Measurements from ENCODE around the gene UBE4B.
"Not testable (repeated sequence)": the region's sequence is repeated elsewhere in the genome, so short reads cannot be mapped to it uniquely, and the experiment has no call there.

UBE4B gene

GRCh38 chr1:10074059-10074851, 41.5 kb downstream of the UBE4B start:
- DNase-seq, result peak; percentile 78

- no peak for DNase-seq
Observed at GRCh38 chr1:10074852-10075730, 42.3 kb downstream of the UBE4B start.

- DNase-seq, result no peak
Observed at GRCh38 chr1:10075732-10076131, 43.0 kb downstream of the UBE4B start.

GRCh38 chr1:10078494-10078893, 45.7 kb downstream of the UBE4B start:
- DNase-seq, result no peak

GRCh38 chr1:10080523-10080922, 47.8 kb downstream of the UBE4B start:
- DNase-seq, result no peak

- DNase-seq, result no peak
Observed at GRCh38 chr1:10082785-10083479, 50.2 kb downstream of the UBE4B start.

- no peak for DNase-seq
Observed at GRCh38 chr1:10084045-10084444, 51.3 kb downstream of the UBE4B start.

- no peak for DNase-seq
Observed at GRCh38 chr1:10085076-10085475, 52.3 kb downstream of the UBE4B start.

GRCh38 chr1:10087210-10087609, 54.5 kb downstream of the UBE4B start:
- no peak for DNase-seq

GRCh38 chr1:10101929-10102328, 69.2 kb downstream of the UBE4B start:
- no peak for DNase-seq

GRCh38 chr1:10103193-10103592, 70.4 kb downstream of the UBE4B start:
- DNase-seq, result no peak

GRCh38 chr1:10104834-10105233, 72.1 kb downstream of the UBE4B start:
- DNase-seq, result no peak

GRCh38 chr1:10105484-10105883, 72.7 kb downstream of the UBE4B start:
- DNase-seq, result no peak

- DNase-seq, result no peak
Observed at GRCh38 chr1:10106241-10106640, 73.5 kb downstream of the UBE4B start.

GRCh38 chr1:10106756-10107475, 74.2 kb downstream of the UBE4B start:
- no peak for DNase-seq

- DNase-seq, result not testable (repeated sequence)
Observed at GRCh38 chr1:10107476-10107847, 74.7 kb downstream of the UBE4B start.

- no peak for DNase-seq
Observed at GRCh38 chr1:10108134-10108663, 75.4 kb downstream of the UBE4B start.

- no peak for DNase-seq
Observed at GRCh38 chr1:10108948-10109708, 76.4 kb downstream of the UBE4B start.

- DNase-seq, result no peak
Observed at GRCh38 chr1:10113501-10113900, 80.7 kb downstream of the UBE4B start.

- DNase-seq, result no peak
Observed at GRCh38 chr1:10114746-10115145, 82.0 kb downstream of the UBE4B start.

GRCh38 chr1:10117132-10117531, 84.4 kb downstream of the UBE4B start:
- no peak for DNase-seq

GRCh38 chr1:10117865-10118264, 85.1 kb downstream of the UBE4B start:
- DNase-seq, result no peak

All from stimulated activated CD8-positive, alpha-beta memory T cell treated with anti-CD3 and anti-CD28 coated beads, Interleukin-4, amount 100 ng/mL, for 48 hours (primary cell).